Memory B cell (primary cell): ENCODE results near the gene XPO1.
"Not testable (repeated sequence)": the region's sequence is repeated elsewhere in the genome, so short reads cannot be mapped to it uniquely, and the experiment has no call there.

ENCODE experiments used
- ATAC-seq: fragments of 150-1000 bp; cut with Tn5 transposase; 2 replicates; pipeline ENCODE4 v1.10.0; 2021; ENCODE audit warnings: low read depth, mild to moderate bottlenecking, moderate library complexity
- DNase-seq, 2 donors: peaks; one replicate each; pipeline ENCODE4 v3.0.0; 2022; ENCODE audit warnings: low spot score in 2 of 2
- H3K27ac Mint-ChIP-seq: one replicate; pipeline ENCODE4 v1.8.0; 2022; ENCODE audit warnings: mild to moderate bottlenecking, moderate library complexity, mixed read lengths
- H3K27me3 Mint-ChIP-seq: one replicate; pipeline ENCODE4 v1.8.0; 2022; ENCODE audit warnings: mixed read lengths
- H3K36me3 Mint-ChIP-seq: one replicate; pipeline ENCODE4 v1.8.0; 2022; ENCODE audit warnings: mild to moderate bottlenecking, mixed read lengths
- H3K4me1 Mint-ChIP-seq: one replicate; pipeline ENCODE4 v1.8.0; 2022; ENCODE audit warnings: mixed read lengths
- H3K4me3 Mint-ChIP-seq: one replicate; pipeline ENCODE4 v1.8.0; 2022; ENCODE audit warnings: mild to moderate bottlenecking, moderate library complexity, mixed read lengths
- H3K9me3 Mint-ChIP-seq: one replicate; pipeline ENCODE4 v1.8.0; 2022; ENCODE audit warnings: mixed read lengths

The XPO1 gene

GRCh38 chr2:61549546-61549945, 11.4 kb upstream of the XPO1 start:
- Mint-ChIP-seq H3K36me3 (no peaks in the 10 kb centered on the region), H3K4me3 (no peak overlapping the region), H3K9me3 (no peaks in the 10 kb centered on the region), H3K27ac (no peak overlapping the region), H3K4me1 (no peaks in the 10 kb centered on the region), H3K27me3 (peaks cover 1% of the 10 kb centered on the region)
- ATAC-seq (no peak), DNase-seq (no peak)

GRCh38 chr2:61543062-61543461, 4.9 kb upstream of the XPO1 start:
- Mint-ChIP-seq H3K27ac (no peak overlapping the region), H3K9me3 (no peaks in the 10 kb centered on the region), H3K4me3 (no peak overlapping the region), H3K4me1 (peaks cover 5% of the 10 kb centered on the region), H3K27me3 (peaks cover 1% of the 10 kb centered on the region), H3K36me3 (no peaks in the 10 kb centered on the region)
- ATAC-seq (no peak), DNase-seq (no peak)

- H3K4me1 Mint-ChIP-seq, result peaks cover 18% of the 10 kb centered on the region
- not testable (repeated sequence) for H3K36me3 Mint-ChIP-seq, H3K27me3 Mint-ChIP-seq, DNase-seq, H3K9me3 Mint-ChIP-seq, H3K27ac Mint-ChIP-seq, ATAC-seq, H3K4me3 Mint-ChIP-seq
Observed at GRCh38 chr2:61540167-61540566, 2.0 kb upstream of the XPO1 start.

- ATAC-seq, result no peak
- H3K36me3 Mint-ChIP-seq, result peaks cover 2% of the 10 kb centered on the region
- DNase-seq, result peak in 1 of 2 donors; percentile 6
- H3K27ac Mint-ChIP-seq, result peak overlapping the region; percentile 97
- H3K4me3 Mint-ChIP-seq, result peak overlapping the region; percentile 94
- no peaks in the 10 kb centered on the region for H3K27me3 Mint-ChIP-seq
- peaks cover 23% of the 10 kb centered on the region for H3K4me1 Mint-ChIP-seq
- H3K9me3 Mint-ChIP-seq, result no peaks in the 10 kb centered on the region
Observed at GRCh38 chr2:61538920-61539520, 864 bp upstream of the XPO1 start.

- H3K4me1 Mint-ChIP-seq, result peaks cover 23% of the 10 kb centered on the region
- DNase-seq (no peak), ATAC-seq (no peak)
- peaks cover 2% of the 10 kb centered on the region for H3K36me3 Mint-ChIP-seq
- H3K9me3 Mint-ChIP-seq, result no peaks in the 10 kb centered on the region
- peak overlapping the region; percentile 97 for H3K27ac Mint-ChIP-seq
- H3K27me3 Mint-ChIP-seq, result no peaks in the 10 kb centered on the region
- H3K4me3 Mint-ChIP-seq, result peak overlapping the region; percentile 94
Observed at GRCh38 chr2:61537950-61538199, 281 bp downstream of the XPO1 start.

GRCh38 chr2:61537277-61537949, 743 bp downstream of the XPO1 start:
- Mint-ChIP-seq H3K9me3 (no peaks in the 10 kb centered on the region), H3K27ac (peak overlapping the region; percentile 97), H3K36me3 (peaks cover 2% of the 10 kb centered on the region), H3K4me3 (peak overlapping the region; percentile 94), H3K4me1 (peaks cover 23% of the 10 kb centered on the region), H3K27me3 (no peaks in the 10 kb centered on the region)
- DNase-seq (peak in 1 of 2 donors; percentile 34), ATAC-seq (no peak)

- peaks cover 2% of the 10 kb centered on the region for H3K36me3 Mint-ChIP-seq
- H3K4me3 Mint-ChIP-seq, result peak overlapping the region; percentile 94
- H3K4me1 Mint-ChIP-seq, result peaks cover 23% of the 10 kb centered on the region
- DNase-seq (peak; percentile 63 to 76), ATAC-seq (peak; percentile 55)
- H3K27ac Mint-ChIP-seq, result peak overlapping the region; percentile 97
- H3K27me3 Mint-ChIP-seq, result no peaks in the 10 kb centered on the region
- H3K9me3 Mint-ChIP-seq, result no peaks in the 10 kb centered on the region
Observed at GRCh38 chr2:61536572-61537276, 1.4 kb downstream of the XPO1 start.

GRCh38 chr2:61536180-61536571, 2.0 kb downstream of the XPO1 start:
- no peak for ATAC-seq
- no peak for DNase-seq
- peaks cover 5% of the 10 kb centered on the region for H3K36me3 Mint-ChIP-seq
- peak overlapping the region; percentile 97 for H3K27ac Mint-ChIP-seq
- H3K27me3 Mint-ChIP-seq, result no peaks in the 10 kb centered on the region
- no peaks in the 10 kb centered on the region for H3K9me3 Mint-ChIP-seq
- peaks cover 26% of the 10 kb centered on the region for H3K4me1 Mint-ChIP-seq
- peak overlapping the region; percentile 94 for H3K4me3 Mint-ChIP-seq

GRCh38 chr2:61535449-61535848, 2.7 kb downstream of the XPO1 start:
- H3K27me3 Mint-ChIP-seq, result no peaks in the 10 kb centered on the region
- H3K4me1 Mint-ChIP-seq, result peaks cover 26% of the 10 kb centered on the region
- no peaks in the 10 kb centered on the region for H3K9me3 Mint-ChIP-seq
- ATAC-seq (no peak), DNase-seq (no peak)
- H3K27ac Mint-ChIP-seq, result peak overlapping the region; percentile 97
- H3K36me3 Mint-ChIP-seq, result peaks cover 5% of the 10 kb centered on the region
- peak overlapping the region; percentile 94 for H3K4me3 Mint-ChIP-seq

- H3K36me3 Mint-ChIP-seq, result peaks cover 7% of the 10 kb centered on the region
- ATAC-seq, result no peak
- H3K4me3 Mint-ChIP-seq, result peak overlapping the region; percentile 94
- no peaks in the 10 kb centered on the region for H3K27me3 Mint-ChIP-seq
- H3K4me1 Mint-ChIP-seq, result peaks cover 29% of the 10 kb centered on the region
- peak overlapping the region; percentile 97 for H3K27ac Mint-ChIP-seq
- H3K9me3 Mint-ChIP-seq, result no peaks in the 10 kb centered on the region
- DNase-seq, result no peak
Observed at GRCh38 chr2:61534926-61535325, 3.2 kb downstream of the XPO1 start.

- Mint-ChIP-seq H3K4me3 (no peak overlapping the region), H3K27ac (peak overlapping the region; percentile 41), H3K36me3 (peaks cover 5% of the 10 kb centered on the region), H3K4me1 (peaks cover 18% of the 10 kb centered on the region), H3K27me3 (no peaks in the 10 kb centered on the region), H3K9me3 (no peaks in the 10 kb centered on the region)
- DNase-seq (no peak), ATAC-seq (no peak)
Observed at GRCh38 chr2:61530749-61531148, 7.4 kb downstream of the XPO1 start.

- no peak for DNase-seq
- peaks cover 5% of the 10 kb centered on the region for H3K36me3 Mint-ChIP-seq
- ATAC-seq, result no peak
- H3K4me1 Mint-ChIP-seq, result peaks cover 14% of the 10 kb centered on the region
- H3K27ac Mint-ChIP-seq, result peak overlapping the region; percentile 36
- H3K27me3 Mint-ChIP-seq, result no peaks in the 10 kb centered on the region
- H3K9me3 Mint-ChIP-seq, result no peaks in the 10 kb centered on the region
- no peak overlapping the region for H3K4me3 Mint-ChIP-seq
Observed at GRCh38 chr2:61529944-61530735, 8.0 kb downstream of the XPO1 start.

- Mint-ChIP-seq H3K4me3 (no peak overlapping the region), H3K36me3 (peaks cover 8% of the 10 kb centered on the region), H3K27me3 (no peaks in the 10 kb centered on the region), H3K27ac (no peak overlapping the region), H3K9me3 (no peaks in the 10 kb centered on the region), H3K4me1 (peaks cover 6% of the 10 kb centered on the region)
- no peak for DNase-seq
- no peak for ATAC-seq
Observed at GRCh38 chr2:61520261-61520660, 17.9 kb downstream of the XPO1 start.

- Mint-ChIP-seq H3K4me1 (peaks cover 7% of the 10 kb centered on the region), H3K9me3 (no peaks in the 10 kb centered on the region), H3K27me3 (no peaks in the 10 kb centered on the region), H3K36me3 (peaks cover 15% of the 10 kb centered on the region), H3K4me3 (no peak overlapping the region), H3K27ac (peak overlapping the region; percentile 45)
- ATAC-seq (no peak), DNase-seq (no peak)
Observed at GRCh38 chr2:61512768-61513398, 25.3 kb downstream of the XPO1 start.
